GM21367 (cell line): ENCODE measurements around the gene ESR1.

Experiments used
- ATAC-seq: cut with Tn5 transposase; IDR thresholded peaks from one replicate; pipeline ENCODE4 v1.9.1; 2021; ENCODE audit not compliant: unreplicated experiment

Gene ESR1

GRCh38 chr6:152089992-152090391 lies 282.5 kb downstream of the ESR1 start:
- no peak for ATAC-seq

- no peak for ATAC-seq
Measured at GRCh38 chr6:152091201-152091600, 283.7 kb downstream of the ESR1 start.

- no peak for ATAC-seq
Measured at GRCh38 chr6:152091851-152092341, 284.4 kb downstream of the ESR1 start.

- no peak for ATAC-seq
Measured at GRCh38 chr6:152093711-152094110, 286.2 kb downstream of the ESR1 start.

- ATAC-seq, result no peak
Measured at GRCh38 chr6:152094276-152094675, 286.8 kb downstream of the ESR1 start.

- ATAC-seq, result no peak
Measured at GRCh38 chr6:152094992-152095592, 287.6 kb downstream of the ESR1 start.

- ATAC-seq, result no peak
Measured at GRCh38 chr6:152096863-152097496, 289.5 kb downstream of the ESR1 start.

GRCh38 chr6:152098683-152099082 lies 291.2 kb downstream of the ESR1 start:
- no peak for ATAC-seq

- ATAC-seq, result no peak
Measured at GRCh38 chr6:152099446-152100182, 292.1 kb downstream of the ESR1 start.

GRCh38 chr6:152100183-152100618 lies 292.7 kb downstream of the ESR1 start:
- no peak for ATAC-seq

- ATAC-seq, result no peak
Measured at GRCh38 chr6:152107973-152108372, 300.5 kb downstream of the ESR1 start.

GRCh38 chr6:152110886-152111820 lies 303.7 kb downstream of the ESR1 start:
- ATAC-seq, result no peak

- ATAC-seq, result no peak
Measured at GRCh38 chr6:152112491-152113261, 305.2 kb downstream of the ESR1 start.

- ATAC-seq, result peak; percentile 81
Measured at GRCh38 chr6:152117156-152118133, 310.0 kb downstream of the ESR1 start.

- no peak for ATAC-seq
Measured at GRCh38 chr6:152118224-152118623, 310.7 kb downstream of the ESR1 start.

GRCh38 chr6:152118678-152119077 lies 311.2 kb downstream of the ESR1 start:
- ATAC-seq, result no peak

GRCh38 chr6:152119831-152120230 lies 312.3 kb downstream of the ESR1 start:
- no peak for ATAC-seq

GRCh38 chr6:152121910-152122309 lies 314.4 kb downstream of the ESR1 start:
- ATAC-seq, result no peak

- no peak for ATAC-seq
Measured at GRCh38 chr6:152122434-152122833, 315.0 kb downstream of the ESR1 start.
